Fibroblast of skin of right biceps (primary cell): ENCODE measurements around the gene ZNF565.
A peak's percentile ranks its signal among the peaks of the same experiment; 100 is the strongest.
"Not testable (repeated sequence)": the region's sequence is repeated elsewhere in the genome, so short reads cannot be mapped to it uniquely, and the experiment has no call there.

Experiments
- DNase-seq: peaks from one replicate; pipeline ENCODE4 v3.0.0-alpha.2; 2013

Gene ZNF565

DNA sequence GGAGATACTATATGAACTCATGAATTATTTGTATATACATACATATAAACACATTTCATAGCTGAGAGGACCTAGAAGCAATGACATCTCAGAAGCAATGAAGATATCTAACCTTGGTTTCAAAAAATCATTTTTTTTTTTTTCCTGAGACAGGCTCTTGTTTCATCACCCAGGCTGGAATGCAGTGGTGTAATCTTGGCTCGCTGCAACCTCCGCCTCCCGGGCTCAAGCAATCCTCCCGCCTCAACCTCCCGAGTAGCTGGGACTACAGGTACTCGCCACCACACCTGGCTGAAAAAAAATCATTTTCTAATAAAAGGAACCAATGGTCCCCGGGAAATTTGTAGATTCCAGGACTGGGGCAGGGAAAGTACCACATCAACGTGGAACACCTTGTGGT is 4.0 kb downstream of the ZNF565 start:
- DNase-seq, result no peak

DNA sequence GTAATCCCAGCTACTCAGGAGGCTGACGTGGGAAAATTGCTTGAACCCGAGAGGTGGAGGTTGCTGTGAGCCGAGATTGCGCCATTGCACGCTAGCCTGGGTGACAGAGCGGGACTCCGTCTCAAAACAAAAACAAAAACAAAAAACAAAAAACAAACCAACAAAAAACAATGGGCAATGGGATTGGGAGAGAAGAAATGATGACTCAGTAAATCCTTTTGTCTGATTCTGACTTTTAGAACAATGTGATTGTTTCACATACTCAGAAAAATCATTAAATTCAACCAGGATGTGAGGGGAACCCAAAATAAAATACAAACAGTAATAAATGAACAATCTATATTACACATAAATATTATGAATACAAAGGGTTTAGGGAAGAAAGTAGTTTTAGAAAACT is 5.1 kb downstream of the ZNF565 start:
- DNase-seq, result no peak

DNA sequence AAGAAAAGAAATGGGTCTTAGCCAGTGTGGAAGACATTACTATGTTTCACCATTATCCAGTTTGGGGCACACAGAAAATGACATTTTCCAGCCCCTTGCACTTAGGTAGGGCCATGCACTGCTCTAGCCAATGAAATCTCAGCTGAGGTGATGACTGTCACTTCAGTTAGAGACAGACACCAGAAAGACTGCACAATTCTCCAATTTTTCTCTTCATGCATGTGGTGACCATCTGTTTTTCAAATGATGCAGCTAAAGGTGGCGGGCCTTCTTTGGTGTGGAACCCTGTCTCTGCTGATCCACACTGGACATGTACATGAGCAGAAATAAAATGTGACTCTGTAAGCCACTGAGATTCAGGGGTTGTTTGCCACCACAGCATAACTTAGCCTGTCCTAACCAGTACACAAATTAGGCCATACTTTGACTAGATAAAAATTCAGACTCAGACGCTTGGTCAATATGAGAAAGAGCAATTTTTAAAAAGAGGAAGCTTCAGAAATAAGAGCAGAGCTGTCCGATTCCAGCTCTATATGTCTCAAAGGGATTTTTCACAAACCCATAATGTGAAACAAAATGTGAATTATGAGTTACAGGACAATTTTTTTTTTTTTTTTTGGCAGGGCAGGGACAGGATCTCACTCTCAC is 6.7 kb downstream of the ZNF565 start:
- DNase-seq, result no peak

DNA sequence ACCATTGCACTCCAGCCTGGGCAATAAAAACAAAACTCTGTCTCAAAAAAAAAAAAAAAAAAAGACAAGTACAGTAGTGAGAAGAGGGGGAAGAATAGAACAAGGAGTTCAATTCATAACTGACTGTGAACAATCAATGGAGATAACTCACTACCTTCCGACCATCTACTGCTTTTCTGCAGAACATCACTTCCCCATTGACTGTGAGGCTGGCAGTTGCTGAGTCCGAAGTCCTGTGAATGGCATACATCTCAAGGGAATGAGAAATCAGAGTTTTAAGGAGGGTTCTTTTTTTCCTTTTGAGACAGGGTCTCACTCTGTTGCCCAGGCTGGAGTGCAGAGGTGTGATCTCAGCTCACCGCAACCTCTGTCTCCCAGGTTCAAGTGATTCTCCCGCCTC is 11.2 kb downstream of the ZNF565 start:
- no peak for DNase-seq

DNA sequence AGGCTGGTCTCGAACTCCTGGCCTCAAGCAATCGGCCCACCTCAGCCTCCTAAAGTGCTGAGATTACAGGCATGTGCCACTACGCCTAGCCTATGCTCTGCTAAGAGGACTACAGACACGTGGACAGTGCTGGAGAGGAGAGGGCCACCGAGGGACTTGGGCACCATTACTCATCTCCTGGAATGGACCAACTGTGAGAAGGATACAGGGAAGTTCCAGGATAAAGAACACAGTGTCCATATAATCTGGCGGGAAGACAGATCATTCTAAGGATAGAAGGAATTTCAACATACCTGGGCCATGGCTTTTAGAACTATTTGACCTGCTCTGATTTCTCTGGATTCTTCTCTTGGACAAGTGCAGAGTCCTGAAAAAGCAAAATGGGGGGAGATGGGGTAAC is 12.8 kb downstream of the ZNF565 start:
- DNase-seq, result no peak

DNA sequence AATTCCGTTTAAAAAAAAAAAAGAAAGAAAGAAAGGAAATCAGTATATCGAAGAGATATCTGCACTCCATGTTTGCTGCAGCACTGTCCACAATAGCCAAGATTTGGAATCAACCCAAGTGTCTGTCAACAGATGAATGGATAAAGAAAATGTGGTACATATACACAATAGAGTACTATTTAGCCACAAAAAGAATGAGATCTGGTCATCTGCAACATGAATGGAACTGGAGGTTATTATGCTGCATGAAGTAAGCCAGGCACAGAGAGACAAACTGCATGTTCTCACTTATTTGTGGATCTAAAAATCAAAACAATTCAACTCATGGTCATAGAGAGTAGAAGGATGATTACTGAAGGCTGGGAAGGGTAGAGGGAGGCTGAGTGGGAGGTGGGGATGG is 16.3 kb downstream of the ZNF565 start:
- DNase-seq, result no peak

DNA sequence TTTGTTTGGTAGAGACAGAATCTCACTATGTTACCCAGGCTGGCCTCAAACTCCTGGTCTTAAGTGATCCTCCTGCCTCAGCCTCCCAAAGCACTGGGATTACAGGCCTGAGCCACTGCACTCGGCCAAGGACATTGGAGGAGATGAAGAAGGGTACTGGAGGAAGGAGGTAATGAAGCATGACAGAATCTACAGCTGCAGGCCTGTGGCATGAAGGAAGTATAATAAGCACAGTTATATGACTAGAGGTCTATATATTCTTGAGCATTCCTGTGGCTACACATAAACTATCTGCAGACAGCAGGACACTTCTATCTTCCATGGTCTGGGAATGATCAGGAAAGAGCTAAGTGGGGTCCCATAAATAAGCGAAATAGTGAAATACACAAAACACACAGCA is 18.2 kb downstream of the ZNF565 start:
- DNase-seq, result peak; percentile 15

DNA sequence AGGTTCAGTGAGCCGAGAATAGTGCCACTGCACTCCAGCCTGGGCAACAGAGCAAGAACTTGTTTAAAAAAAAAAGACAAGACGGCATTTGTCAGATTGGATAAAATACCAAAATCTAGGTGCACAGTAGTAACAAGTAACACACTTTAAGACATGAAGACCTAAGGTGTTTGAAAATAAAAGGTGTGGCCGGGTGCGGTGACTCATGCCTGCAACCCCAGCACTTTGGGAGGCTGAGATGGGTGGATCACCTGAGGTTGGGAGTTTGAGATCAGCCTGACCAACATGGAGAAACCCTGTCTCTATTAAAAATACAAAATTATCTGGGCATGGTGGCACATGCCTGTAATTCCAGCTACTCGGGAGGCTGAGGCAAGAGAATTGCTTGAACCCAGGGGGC is 27.7 kb downstream of the ZNF565 start:
- not testable (repeated sequence) for DNase-seq

DNA sequence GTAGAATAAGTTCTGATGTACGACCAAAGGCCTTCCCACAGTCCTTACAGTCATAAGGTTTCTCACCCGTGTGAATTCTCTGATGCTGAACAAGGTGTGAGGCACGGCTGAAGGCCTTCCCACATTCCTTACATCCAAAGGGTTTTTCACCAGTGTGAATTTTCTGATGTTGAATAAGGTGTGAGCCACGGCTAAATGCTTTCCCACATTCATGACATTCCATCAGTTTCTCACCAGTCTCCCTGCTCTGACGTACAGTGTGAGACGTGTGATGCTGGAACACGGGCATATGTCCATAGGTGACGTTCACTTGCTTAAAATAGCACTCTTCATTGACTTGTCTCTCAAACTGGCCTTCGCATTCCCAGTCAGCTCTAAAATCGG is 31.2 kb downstream of the ZNF565 start:
- no peak for DNase-seq

DNA sequence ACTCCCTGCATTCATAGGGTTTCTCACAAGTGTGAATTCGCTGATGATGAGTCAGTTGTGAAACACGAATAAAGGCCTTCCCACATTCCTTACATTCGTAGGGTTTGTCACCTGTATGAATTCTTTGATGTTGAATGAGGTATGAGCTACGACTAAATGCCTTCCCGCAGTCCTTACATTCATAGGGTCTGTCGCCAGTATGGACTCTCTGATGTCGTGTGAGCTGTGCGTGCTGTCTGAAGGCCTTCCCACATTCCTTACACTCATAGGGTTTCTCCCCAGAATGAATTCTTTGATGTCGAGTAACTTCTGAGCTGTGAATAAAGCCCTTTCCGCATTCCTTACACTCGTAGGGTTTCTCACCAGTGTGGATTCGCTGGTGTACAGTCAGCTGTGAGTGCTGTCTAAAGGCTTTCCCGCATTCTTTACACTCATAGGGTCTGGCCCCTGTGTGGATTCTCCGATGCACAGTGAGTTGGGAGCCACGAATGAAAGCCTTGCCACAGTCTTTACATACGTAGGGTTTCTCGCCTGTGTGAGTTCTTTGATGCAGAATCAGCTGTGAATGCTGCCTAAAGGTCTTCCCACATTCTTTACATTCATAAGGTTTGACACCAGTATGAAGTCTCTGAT is 31.7 kb downstream of the ZNF565 start:
- peak; percentile 95 for DNase-seq

DNA sequence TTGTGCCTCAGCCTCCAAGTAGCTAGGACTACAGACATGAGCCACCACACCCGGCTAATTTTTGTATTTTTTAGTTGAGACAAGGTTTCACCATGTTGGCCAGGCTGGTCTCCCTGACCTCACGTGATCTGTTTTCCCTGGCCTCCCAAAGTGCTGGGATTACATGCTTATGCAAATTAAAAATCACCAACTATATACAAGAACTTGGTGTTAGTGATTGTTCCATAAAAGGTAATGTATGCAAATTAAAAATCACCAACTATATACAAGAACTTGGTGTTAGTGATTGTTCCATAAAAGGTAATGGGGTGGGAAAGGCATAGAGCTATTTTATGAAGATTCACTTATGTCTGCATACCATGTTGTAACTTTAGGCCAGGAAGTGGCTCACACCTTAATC is 35.4 kb downstream of the ZNF565 start:
- DNase-seq, result not testable (repeated sequence)

DNA sequence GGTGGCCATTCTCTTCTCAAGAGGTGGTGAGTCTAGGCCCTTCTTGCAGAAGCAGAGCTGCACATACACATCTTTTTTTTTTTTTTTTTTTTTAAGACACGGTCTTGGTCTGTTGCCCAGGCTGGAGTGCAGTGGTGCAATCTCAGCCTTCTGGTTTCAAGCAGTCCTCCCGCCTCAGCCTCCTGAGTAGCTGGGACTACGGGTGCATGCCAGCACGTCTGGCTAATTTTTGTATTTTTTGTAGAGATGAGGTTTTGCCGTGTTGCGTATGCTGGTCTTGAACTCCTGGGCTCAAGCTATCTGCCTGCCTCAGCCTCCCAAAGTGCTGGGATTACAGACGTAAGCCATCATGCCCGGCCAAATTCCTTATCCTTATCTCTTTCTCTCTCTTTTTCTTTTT is 40.6 kb downstream of the ZNF565 start:
- DNase-seq, result not testable (repeated sequence)

DNA sequence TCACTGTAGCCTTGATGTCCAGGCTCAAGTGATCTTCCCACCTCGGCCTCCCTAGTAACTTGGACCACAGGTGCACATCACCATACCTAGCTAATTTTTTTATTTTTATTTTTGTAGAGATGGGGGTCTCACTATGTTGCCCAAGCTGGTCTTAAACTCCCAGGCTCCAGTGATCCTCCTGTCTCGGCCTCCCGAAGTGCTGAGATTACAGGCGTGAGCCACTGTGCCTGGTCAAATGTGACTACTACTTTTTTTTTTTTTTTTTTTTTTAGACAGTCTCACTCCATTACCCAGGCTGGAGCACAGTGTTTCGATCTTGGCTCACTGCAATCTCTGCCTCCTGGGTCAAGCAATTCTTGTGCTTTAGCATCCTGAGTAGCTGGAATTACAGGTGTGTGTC is 41.6 kb downstream of the ZNF565 start:
- no peak for DNase-seq

DNA sequence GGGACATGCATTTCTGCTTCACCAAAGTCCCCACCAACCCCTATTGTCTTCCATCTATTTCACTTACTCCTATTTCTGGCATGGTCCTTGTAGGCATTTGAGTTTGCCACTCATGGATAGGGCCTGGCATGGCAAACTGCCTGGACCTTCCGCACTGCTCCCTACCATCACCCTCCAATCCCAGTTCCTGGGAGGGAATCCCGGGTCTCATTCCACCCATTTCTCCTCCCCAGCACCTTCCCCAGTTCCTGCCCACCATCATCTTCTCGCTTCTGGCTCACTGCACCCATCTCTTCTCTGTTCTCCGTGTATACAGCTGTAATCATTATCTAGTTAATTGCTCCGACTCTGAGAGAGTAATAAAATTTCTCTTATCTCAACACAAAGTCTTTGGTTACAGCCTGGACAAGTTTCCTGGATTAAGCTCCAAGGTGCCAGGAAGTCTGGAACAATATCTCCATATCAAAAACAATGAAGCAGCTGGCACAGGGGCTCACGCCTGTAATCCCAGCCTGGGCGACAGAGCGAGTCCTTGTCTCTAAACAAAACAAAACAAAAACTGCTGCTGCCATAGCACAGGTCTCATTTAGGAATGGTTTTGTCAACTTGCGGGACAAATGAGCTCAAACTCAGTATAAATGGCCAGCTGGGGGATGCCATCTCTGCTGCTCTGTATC is 45.2 kb downstream of the ZNF565 start:
- DNase-seq, result no peak

DNA sequence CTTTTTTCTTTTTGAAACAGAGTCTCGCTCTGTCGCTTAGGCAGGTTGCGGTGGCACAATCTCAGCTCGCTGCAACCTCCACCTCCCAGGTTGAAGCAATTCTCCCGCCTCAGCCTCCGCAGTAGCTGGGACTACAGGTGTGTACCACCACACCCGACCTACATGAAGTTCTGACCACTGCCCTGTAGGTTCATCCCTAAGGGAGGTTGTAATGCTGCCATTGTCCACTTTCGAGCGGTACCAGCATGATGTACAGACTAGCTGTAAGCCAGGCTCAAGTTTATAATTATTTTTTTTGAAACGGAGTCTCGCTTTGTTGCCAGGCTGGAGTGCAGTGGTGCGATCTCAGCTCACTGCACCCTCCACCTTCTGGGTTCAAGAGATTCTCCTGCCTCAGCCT is 50.7 kb downstream of the ZNF565 start:
- DNase-seq, result no peak

DNA sequence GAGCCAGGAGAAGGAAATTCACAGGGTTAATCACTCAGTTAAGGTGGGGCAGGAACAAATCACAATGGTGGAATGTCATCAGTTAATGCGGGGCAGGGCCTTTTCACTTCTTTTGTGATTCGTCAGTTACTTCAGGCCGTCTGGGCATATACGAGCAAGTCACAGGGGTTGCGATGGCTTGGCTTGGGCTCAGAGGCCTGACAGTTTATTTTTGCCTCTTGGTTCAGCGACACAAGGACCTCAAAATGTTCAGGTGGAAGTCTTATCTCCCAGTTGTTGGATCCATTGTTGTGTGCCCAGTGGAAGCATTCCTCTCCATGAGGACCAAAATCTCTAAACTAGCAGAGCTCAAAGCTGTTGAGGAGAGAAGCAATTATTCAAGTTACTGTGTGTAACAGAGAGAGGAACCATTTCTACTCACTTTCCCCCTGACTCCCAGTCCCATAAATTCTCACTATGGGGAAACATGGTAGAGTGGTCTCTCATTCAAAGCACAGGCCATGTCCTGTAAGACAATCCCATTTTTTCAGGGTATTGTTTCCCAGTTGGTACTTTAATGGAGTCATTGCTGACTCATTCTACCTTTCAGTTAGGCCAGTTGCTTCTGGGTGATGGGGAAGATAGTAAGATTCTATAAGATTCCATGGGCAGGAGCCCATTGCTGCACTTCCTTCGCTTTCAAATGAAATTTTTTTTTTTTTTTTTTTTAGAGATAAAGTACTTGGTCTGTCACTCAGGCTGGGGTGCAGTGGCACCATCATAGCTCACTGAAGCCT is 53.5 kb downstream of the ZNF565 start:
- no peak for DNase-seq

DNA sequence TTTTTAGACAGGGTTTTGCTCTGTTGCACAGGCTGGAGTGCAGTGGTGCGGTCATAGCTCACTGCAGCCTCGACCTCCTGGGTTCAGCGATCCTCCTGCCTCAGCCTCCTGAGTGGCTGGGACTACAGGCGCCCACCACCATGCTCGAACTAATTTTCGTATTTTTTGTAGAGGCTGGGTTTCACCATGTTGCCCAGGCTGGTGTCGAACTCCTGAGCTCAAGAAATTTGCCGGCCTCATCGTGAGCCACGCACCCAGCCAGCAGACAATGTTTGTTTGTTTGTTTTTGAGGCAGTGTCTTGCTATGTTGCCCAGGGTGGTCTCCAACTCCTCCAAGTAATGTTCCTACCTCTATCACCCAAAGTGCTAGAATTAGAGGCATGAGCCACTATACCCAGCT is 61.3 kb downstream of the ZNF565 start:
- DNase-seq, result no peak

DNA sequence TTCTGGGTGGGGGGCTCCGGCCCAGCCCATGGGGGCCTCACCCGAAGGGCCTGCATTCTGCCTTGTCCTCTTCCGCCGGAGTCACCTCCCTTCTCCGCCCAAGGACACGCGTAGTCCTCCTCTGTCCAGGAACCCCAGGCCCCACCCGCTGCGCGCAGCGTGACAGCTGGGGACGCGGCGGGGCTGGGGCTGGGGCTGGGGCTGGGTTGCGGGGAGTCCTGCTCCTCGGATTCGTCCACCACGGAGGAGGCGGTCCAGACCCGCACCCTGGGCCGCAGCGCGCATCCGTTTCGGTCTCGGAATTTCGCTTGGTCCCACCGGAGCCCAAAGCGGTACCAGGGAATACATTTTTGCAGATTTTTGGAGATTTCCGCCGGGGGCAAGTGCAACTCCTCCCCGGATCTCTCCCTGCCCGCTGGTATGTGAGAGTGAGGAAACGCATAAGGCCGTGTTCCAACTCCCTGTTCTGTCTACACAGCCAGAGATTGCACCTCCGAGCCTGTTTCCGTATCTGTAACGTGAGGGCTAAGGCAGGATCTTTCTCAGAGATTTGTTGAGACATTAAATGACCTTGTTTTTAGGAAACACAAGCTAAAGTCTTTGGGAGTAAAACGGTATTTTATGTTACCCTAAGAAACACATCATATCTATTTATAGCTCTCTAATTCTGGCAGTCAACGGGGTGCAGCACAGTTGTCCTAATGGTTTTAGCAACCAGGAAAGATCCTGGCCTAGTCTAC is 61.9 kb downstream of the ZNF565 start, which contains the start of gene COX7A1:
TSS of gene COX7A1 (minus strand) at position 96 of the 740 bp plus-strand sequence. CDS start at position 56, 40 bp downstream.
- DNase-seq, result peak; percentile 32

DNA sequence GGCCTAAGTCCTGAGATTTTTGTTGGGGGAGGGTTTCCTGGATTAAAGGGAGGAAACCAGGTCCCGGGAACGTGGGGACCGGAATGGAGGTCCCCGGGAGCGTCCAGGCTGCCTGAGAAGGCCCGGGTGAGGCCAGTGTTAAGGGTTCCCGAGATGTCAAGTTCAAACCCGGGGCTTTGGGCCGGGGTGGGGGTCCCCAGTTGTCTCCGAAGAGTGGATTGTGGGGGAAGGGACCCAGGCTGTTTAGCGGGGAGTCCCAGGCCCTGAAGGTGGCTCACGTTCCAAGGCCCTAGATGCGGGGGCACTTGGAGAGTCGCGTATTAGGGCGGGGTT is 62.5 kb downstream of the ZNF565 start:
- DNase-seq, result no peak

DNA sequence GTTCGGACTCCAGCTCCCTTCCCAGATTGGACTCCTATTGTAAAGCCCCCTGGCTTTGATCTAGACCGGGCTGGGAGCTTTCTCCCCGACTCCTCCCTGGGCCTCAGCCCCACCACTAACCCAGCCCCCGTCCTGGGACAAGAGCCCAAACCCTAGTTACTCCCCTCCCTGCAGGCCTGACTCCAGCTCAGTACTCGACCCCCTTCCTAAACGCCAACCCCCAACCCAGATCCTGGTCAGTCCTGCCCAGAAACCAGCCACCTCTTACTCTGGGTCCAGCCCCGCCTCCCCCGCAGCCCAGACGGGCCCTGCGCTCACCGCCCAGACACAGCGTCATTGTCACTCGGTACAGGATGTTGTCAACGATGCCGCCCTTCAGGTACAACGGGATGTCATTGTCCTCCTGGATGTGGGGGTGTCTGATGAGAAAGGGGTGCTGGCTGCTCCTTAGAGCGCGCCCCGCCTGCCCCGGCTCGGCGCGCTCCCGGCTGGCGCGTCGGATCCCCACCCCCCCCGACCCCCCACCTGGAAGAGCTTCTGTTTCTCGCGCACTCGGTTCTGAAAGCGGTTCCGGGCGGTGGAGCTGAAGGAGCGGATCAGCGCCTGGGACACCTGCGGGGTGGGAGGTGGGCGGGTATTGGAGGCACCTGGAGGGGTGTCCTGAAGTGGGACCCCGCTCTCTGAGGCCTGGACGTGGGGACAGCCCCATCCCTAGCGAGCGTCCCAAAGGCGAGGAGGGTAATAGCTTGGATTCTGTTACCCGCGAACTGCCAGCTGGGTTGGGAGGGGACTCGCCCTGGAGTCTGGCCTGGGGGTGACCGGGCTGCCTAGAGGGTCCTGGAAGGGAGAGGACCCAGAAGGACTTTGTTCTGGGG is 63.1 kb downstream of the ZNF565 start:
- no peak for DNase-seq

DNA sequence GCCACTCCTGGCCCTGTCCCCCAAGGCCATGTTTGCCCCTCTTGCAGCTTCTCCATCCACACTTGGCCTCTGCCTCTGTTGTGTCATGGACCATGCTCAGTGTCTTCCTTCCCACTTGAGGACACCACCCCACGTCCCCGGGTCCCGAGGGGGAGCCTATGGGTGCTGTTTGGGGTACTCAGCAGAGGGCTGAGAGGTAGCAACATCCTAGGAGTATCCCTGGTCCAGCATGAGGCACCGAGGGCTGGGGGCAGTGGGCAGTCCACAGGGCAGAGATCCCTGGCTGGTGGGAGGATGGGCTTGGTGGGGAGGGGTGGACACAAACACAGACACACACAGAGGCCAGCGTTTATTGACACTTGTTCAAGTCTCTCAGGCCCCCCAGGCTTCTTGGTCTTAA is 63.9 kb downstream of the ZNF565 start:
- DNase-seq, result no peak
